ENCODE results near the gene REM1. TPM values are rescaled to one million over a fixed set of nuclear protein-coding genes. Genes with fewer than 3 reads are reported as not detected.

Gene REM1
- total RNA-seq, 2 donors from 2014 or later: 0.66 to 1.0 TPM

GRCh38 chr20:31440012-31440659, 35.0 kb upstream of the REM1 start, which contains the start of gene DEFB123:
Gene DEFB123, plus strand, starts transcription at chr20:31440632. Its CDS starts 67 bp downstream, at chr20:31440699.
- H3K27ac ChIP-seq: no peak within 1 kb of the TSS
- H3K9me3 ChIP-seq: no peaks in the 10 kb centered on the region
- 62 to 72% methylated on average over 14 to 16 of the region's 16 CpGs for WGBS, 2 donors
- no peak within 1 kb of the TSS for H3K4me3 ChIP-seq
- H3K4me1 ChIP-seq: no peaks in the 10 kb centered on the region
- no peak for DNase-seq
- intact Hi-C loops (cut with DNase I): no loop called here
- no peak for TF ChIP-seq POLR2A (IDR thresholded peaks at IDR 0.05)
- TF ChIP-seq, protein P1, sequence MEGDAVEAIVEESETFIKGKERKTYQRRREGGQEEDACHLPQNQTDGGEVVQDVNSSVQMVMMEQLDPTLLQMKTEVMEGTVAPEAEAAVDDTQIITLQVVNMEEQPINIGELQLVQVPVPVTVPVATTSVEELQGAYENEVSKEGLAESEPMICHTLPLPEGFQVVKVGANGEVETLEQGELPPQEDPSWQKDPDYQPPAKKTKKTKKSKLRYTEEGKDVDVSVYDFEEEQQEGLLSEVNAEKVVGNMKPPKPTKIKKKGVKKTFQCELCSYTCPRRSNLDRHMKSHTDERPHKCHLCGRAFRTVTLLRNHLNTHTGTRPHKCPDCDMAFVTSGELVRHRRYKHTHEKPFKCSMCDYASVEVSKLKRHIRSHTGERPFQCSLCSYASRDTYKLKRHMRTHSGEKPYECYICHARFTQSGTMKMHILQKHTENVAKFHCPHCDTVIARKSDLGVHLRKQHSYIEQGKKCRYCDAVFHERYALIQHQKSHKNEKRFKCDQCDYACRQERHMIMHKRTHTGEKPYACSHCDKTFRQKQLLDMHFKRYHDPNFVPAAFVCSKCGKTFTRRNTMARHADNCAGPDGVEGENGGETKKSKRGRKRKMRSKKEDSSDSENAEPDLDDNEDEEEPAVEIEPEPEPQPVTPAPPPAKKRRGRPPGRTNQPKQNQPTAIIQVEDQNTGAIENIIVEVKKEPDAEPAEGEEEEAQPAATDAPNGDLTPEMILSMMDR (IDR thresholded peaks at IDR 0.05): no peak
- H3K27me3 ChIP-seq: no peaks in the 10 kb centered on the region
- no peaks in the 10 kb centered on the region for H3K36me3 ChIP-seq (replicated peaks in 1 of 2; ENCODE audit: insufficient read depth in 1 of 2, low read depth in 2 of 2)
- ATAC-seq: no peak

DNA sequence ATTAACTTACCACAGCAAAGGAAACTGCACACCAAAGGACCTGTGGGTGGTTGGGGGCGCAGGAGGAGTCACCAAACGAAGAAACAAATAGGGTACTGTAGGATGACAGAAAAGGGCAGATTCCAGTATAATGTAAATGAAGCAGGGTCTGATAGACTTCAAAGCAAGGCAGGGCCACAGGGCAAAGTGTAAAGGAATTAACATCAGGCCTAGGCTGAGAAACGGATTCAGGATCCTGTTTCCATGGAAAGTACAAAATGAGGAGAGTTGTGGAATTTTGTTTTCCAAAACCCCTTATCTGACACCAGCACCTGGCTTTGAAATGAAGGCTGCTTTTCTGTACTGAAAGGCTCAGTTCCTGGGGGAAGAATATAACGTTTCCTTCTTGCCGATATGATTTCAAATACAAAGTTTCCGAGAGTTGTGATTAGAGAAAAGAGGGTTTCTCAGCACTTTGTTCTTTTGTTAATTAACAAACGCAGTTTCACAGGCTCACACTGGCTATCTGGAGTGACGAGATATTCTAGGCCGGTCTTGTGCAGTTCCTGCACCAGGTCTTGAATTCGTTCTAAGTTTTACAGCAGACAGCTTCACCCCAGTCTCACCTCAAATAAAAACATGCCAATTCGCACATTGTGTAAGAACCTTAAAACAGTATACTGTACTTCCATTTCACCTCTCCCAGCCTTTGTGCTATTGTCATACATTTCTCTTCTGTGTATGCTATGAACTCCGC, 28.8 kb upstream of the REM1 start:
- no peak for ATAC-seq
- WGBS, 2 donors: 59 to 68% methylated on average over 12 of the region's 12 CpGs

DNA sequence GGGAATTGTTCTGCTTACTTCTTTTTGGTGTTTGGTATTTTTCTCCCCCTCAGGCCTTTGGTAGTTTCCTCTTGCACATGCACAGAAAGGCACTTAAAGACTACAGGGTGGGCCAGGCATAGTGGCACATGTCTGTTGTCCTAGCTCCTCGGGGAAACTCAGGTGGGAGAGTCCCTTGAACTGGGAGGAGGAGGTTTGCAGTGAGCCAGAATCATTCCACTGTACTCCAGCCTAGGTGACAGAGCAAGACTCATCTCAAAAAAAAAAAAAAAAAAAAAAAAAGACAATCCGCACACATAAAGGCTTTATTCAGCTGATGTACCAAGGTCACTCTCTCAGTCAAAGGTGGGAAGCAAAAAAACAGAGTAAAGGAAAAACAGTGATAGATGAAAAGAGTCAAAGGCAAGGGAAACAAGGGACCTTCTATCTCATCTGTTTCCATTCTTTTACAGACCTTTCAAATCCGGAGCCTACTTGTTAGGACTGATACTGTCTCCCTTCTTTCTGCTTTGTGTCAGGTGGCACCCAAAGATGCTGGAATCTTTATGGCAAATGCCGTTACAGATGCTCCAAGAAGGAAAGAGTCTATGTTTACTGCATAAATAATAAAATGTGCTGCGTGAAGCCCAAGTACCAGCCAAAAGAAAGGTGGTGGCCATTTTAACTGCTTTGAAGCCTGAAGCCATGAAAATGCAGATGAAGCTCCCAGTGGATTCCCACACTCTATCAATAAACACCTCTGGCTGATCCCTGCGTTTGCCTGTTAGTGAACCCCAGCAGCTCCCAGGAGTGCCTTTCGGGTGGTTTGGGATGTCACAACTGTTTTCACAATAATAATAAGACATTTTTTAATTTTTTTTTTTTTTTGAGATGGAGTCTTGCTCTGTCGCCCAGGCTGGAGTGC, 25.3 kb upstream of the REM1 start:
- H3K4me1 ChIP-seq: no peaks in the 10 kb centered on the region
- whole genome bisulfite sequencing, 2 donors: 55 to 60% methylated on average over 8 of the region's 8 CpGs
- DNase-seq (no peak), ATAC-seq (no peak)
- TF ChIP-seq, protein P1 (IDR thresholded peaks at IDR 0.05): no peak
- TF ChIP-seq POLR2A (IDR thresholded peaks at IDR 0.05): no peak
- no peaks in the 10 kb centered on the region for H3K27me3 ChIP-seq
- intact Hi-C loops (cut with DNase I): no loop called here
- H3K9me3 ChIP-seq: no peaks in the 10 kb centered on the region
- H3K36me3 ChIP-seq (replicated peaks in 1 of 2; ENCODE audit: insufficient read depth in 1 of 2, low read depth in 2 of 2): no peaks in the 10 kb centered on the region
- no peak overlapping the region for H3K4me3 ChIP-seq
- H3K27ac ChIP-seq: no peak overlapping the region

More for the DNA sequence above, 28.8 kb upstream of the REM1 start:
- Histone ChIP-seq H3K4me3 (no peak overlapping the region), H3K27ac (no peak overlapping the region), H3K9me3 (no peaks in the 10 kb centered on the region), H3K36me3 (replicated peaks in 1 of 2; ENCODE audit: insufficient read depth in 1 of 2, low read depth in 2 of 2) (no peaks in the 10 kb centered on the region), H3K27me3 (no peaks in the 10 kb centered on the region), H3K4me1 (no peaks in the 10 kb centered on the region)
- TF ChIP-seq, protein P1 (IDR thresholded peaks at IDR 0.05): no peak
- no peak for TF ChIP-seq POLR2A (IDR thresholded peaks at IDR 0.05)
- DNase-seq: no peak
- intact Hi-C loops (cut with DNase I): no loop called here

DNA sequence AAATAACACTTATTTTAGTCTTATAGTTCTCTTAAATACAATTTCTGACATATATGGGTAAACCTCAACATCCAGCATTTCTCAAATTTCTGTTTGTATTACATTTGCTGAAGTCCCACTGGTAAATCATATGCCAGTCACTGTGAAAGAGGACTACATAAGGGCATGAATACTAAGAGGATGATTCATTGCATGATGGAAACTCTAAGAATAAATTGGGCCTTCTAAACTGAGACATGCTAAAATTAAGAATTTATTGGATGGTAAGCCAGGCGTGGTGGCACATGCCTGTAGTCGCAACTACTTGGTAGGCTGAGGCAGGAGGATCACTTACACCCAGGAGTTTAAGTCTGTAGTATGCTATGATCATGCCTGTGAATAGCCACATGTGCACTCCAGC, 22.5 kb upstream of the REM1 start:
- DNase-seq: no peak
- intact Hi-C loops (cut with DNase I): no loop called here

More for the DNA sequence above, 22.5 kb upstream of the REM1 start:
- Histone ChIP-seq H3K9me3 (no peaks in the 10 kb centered on the region), H3K4me1 (no peaks in the 10 kb centered on the region), H3K4me3 (no peak overlapping the region), H3K27ac (no peak overlapping the region), H3K27me3 (no peaks in the 10 kb centered on the region), H3K36me3 (replicated peaks in 1 of 2; ENCODE audit: insufficient read depth in 1 of 2, low read depth in 2 of 2) (no peaks in the 10 kb centered on the region)
- no peak for TF ChIP-seq POLR2A (IDR thresholded peaks at IDR 0.05)
- TF ChIP-seq, protein P1 (IDR thresholded peaks at IDR 0.05): no peak
- 54 to 63% methylated on average over 2 of the region's 2 CpGs for WGBS, 2 donors
- no peak for ATAC-seq

Data from body of pancreas (tissue), 4 donors.